PC-9 (cell line): Measurements from ENCODE around the gene CMKLR1. TPM values are rescaled to one million over a fixed set of nuclear protein-coding genes. Genes with fewer than 3 reads are reported as not detected.

Source experiments
- BruUV-seq: library from RNA; stranded (reverse); fragments of 400-500 nt; replicated peaks from 2 replicates; lab custom pipeline; 2021; lab: Mats Ljungman, UMichigan
- CTCF ChIA-PET: fragments of 300-600 bp; sonication (Branson Sonifier 250); formaldehyde crosslinking; loops from one replicate; lab custom pipeline; 2022; ENCODE audit warnings: antibody characterized with exemption; lab: Charles Lee
- POLR2A ChIA-PET: fragments of 300-600 bp; sonication (Branson Sonifier 250); formaldehyde crosslinking; loops from one replicate; lab custom pipeline; 2022; ENCODE audit warnings: antibody characterized with exemption; ENCODE audit not compliant: unreplicated experiment; lab: Charles Lee
- DNase-seq, 2 experiments: peaks; one replicate each; pipeline versions ENCODE4 v3.0.0 to v3.0.0-alpha.2; 2015 to 2022; ENCODE audit warnings: mixed read lengths in 1 of 2
- H2AFZ ChIP-seq: fragments of 200-600 bp; sonication (generic); 2 replicates; pipeline ENCODE4 v1.8.1; 2017; ENCODE audit warnings: antibody characterized with exemption
- H3F3A ChIP-seq: fragments of 200-600 bp; sonication (generic); 2 replicates; pipeline ENCODE4 v1.8.1; 2017; ENCODE audit warnings: antibody characterized with exemption, mild to moderate bottlenecking, low read depth; ENCODE audit not compliant: insufficient read depth
- H3K27ac ChIP-seq: fragments of 200-600 bp; sonication (generic); 2 replicates; pipeline ENCODE4 v1.6.1; 2016; ENCODE audit warnings: mixed run types
- H3K27me3 ChIP-seq: fragments of 200-600 bp; sonication (generic); 2 replicates; pipeline ENCODE4 v1.6.1; 2016; ENCODE audit warnings: low read depth, mixed run types; ENCODE audit not compliant: insufficient read depth
- H3K36me3 ChIP-seq: fragments of 200-600 bp; sonication (generic); 2 replicates; pipeline ENCODE4 v1.6.1; 2016; ENCODE audit warnings: low read depth, mixed run types
- H3K4me1 ChIP-seq: fragments of 200-600 bp; sonication (generic); replicated peaks from 2 replicates; pipeline ENCODE4 v1.6.1; 2016; ENCODE audit warnings: mixed run types; ENCODE audit not compliant: insufficient read depth
- H3K4me2 ChIP-seq: fragments of 200-600 bp; sonication (generic); 2 replicates; pipeline ENCODE4 v1.6.1; 2017; ENCODE audit warnings: mixed run types
- H3K4me3 ChIP-seq: fragments of 200-600 bp; sonication (generic); 2 replicates; pipeline ENCODE4 v1.6.1; 2016; ENCODE audit warnings: mixed run types
- H3K79me2 ChIP-seq: fragments of 200-600 bp; sonication (generic); 2 replicates; pipeline ENCODE4 v1.6.1; 2017; ENCODE audit warnings: low read depth, mixed run types
- H3K9me2 ChIP-seq: fragments of 200-600 bp; sonication (generic); 2 replicates; pipeline ENCODE4 v1.8.1; 2017; ENCODE audit warnings: mild to moderate bottlenecking; ENCODE audit not compliant: insufficient read depth
- H3K9me3 ChIP-seq: fragments of 200-600 bp; sonication (generic); 2 replicates; pipeline ENCODE4 v1.8.1; 2016; ENCODE audit warnings: low read depth; ENCODE audit not compliant: insufficient read depth
- H4K20me1 ChIP-seq: fragments of 200-600 bp; sonication (generic); 2 replicates; pipeline ENCODE4 v1.8.1; 2017; ENCODE audit not compliant: insufficient read depth
- CTCF ChIP-seq: fragments of 200-600 bp; sonication (generic); conservative IDR thresholded peaks from 2 replicates; pipeline ENCODE4 v1.6.1; 2017; ENCODE audit warnings: mixed run types, antibody characterized with exemption, mild to moderate bottlenecking, moderate library complexity
- EZH2 ChIP-seq: fragments of 200-600 bp; sonication (generic); IDR thresholded peaks from 2 replicates; pipeline ENCODE4 v1.8.0; 2017; ENCODE audit warnings: antibody characterized with exemption, low read depth
- intact Hi-C: fragments of 100-400 bp; cut with micrococcal nuclease; formaldehyde crosslinking; loops from one replicate; pipeline ENCODE4 v1.10.0; 2022; ENCODE audit not compliant: unreplicated experiment
- total RNA-seq: library from RNA; stranded (reverse); gene quantifications from 2 replicates; pipeline ENCODE4 v1.2.3, GENCODE V29; 2021

Gene CMKLR1
- total RNA-seq, 1 experiment from 2014 or later = not detected

GRCh38 chr12:108357834-108358579 lies 18.9 kb upstream of the CMKLR1 start:
- Histone ChIP-seq H2AFZ (no peak overlapping the region), H3K79me2 (no peaks in the 10 kb centered on the region), H3K27me3 (peaks cover 8% of the 10 kb centered on the region; the same call in 1 of the 2 replicates), H3F3A (no peaks in the 10 kb centered on the region), H3K9me2 (no peaks in the 10 kb centered on the region), H4K20me1 (no peaks in the 10 kb centered on the region), H3K27ac (no peak overlapping the region), H3K4me2 (no peak overlapping the region), H3K4me3 (no peak overlapping the region), H3K9me3 (no peaks in the 10 kb centered on the region), H3K36me3 (no peaks in the 10 kb centered on the region), H3K4me1 (no peaks in the 10 kb centered on the region)
- TF ChIP-seq CTCF (no peak), EZH2 (no peak)
- intact Hi-C loops = no loop called here
- ChIA-PET CTCF (no interaction called here), POLR2A (no interaction called here)
- no peak for DNase-seq
- no TSS peak for BruUV-seq

DNA sequence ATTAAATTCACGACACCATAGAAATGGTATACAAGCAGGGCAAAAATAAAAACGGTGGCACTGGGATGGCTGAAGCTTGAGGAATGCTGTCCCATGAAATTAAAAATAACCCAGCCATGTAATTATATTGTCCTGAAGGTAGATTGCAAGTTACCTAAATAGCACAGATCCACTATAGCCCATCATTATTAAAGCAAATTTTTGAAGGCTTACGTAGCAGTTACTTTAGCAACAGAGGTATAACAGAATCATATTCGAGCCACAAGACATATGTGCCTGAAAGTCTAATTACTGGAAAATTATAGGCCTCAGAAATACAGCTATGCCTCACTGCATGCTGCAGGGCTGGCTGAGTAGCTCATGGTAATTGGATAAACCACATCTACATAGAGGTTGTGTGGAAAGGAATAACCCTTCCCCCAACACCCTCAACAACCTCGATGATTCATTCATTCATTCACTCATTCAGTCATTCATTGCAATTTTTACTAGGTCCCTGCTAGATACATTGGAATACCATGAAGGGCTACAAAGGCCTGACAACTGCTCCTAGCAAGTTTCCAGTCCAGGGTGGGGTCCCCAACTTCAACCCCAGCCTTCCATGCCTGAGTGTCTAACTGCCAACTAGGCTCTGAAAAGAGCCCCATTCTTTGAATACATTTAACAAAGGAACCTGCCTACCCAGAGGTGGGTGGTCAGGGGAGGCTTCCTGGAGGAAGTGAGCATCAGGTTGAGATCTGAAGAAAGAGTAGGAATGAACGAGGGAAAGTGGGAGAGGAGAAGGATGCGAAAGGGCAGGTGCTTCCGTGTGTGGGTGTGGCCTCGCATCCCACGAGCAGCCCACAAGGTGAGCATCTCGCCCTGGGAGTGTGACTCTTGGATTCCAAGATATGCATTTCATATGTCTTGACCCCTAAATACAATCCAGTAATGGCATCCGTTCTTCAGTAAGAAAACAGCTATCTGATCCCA lies 18.0 kb upstream of the CMKLR1 start:
- H3K79me2 ChIP-seq = no peaks in the 10 kb centered on the region
- H3K9me3 ChIP-seq = no peaks in the 10 kb centered on the region
- BruUV-seq = no TSS peak
- CTCF ChIA-PET = no interaction called here
- TF ChIP-seq CTCF = no peak
- TF ChIP-seq EZH2 = no peak
- H3K27ac ChIP-seq = no peak overlapping the region
- no peak overlapping the region for H3K4me2 ChIP-seq
- no peak overlapping the region for H2AFZ ChIP-seq
- no peak for DNase-seq
- H3K4me3 ChIP-seq = no peak overlapping the region
- no peaks in the 10 kb centered on the region for H3K4me1 ChIP-seq
- H3K9me2 ChIP-seq = no peaks in the 10 kb centered on the region
- H3K27me3 ChIP-seq = peaks cover 8% of the 10 kb centered on the region; the same call in 1 of the 2 replicates
- H3F3A ChIP-seq = no peaks in the 10 kb centered on the region
- intact Hi-C loops = no loop called here
- POLR2A ChIA-PET = no interaction called here
- H3K36me3 ChIP-seq = no peaks in the 10 kb centered on the region
- H4K20me1 ChIP-seq = no peaks in the 10 kb centered on the region

DNA sequence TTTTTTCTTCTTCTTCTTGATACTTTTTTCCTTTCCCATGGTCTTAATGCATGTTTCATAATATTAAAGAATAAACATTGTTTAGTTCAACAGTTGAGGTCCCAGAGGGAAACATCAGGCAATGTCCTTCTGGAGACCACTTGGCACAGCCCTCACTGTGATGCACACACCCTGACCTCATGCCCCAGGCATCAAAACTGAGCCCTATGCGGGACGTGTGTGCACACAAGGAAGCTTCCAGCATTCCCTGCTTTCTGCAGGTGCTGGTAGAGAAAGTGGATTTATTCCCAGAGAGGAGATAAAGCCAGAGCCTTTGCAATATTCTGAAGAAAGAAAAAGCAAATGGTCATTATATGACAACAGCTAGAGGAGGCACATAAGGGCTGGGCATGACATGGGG lies 16.0 kb upstream of the CMKLR1 start:
- H3K27me3 ChIP-seq = peaks cover 8% of the 10 kb centered on the region; the same call in 1 of the 2 replicates
- no peaks in the 10 kb centered on the region for H3K36me3 ChIP-seq
- H3K4me1 ChIP-seq = no peaks in the 10 kb centered on the region
- ChIA-PET POLR2A (no interaction called here), CTCF (no interaction called here)
- intact Hi-C loops = no loop called here
- H3K4me2 ChIP-seq = no peak overlapping the region
- no peaks in the 10 kb centered on the region for H4K20me1 ChIP-seq
- no TSS peak for BruUV-seq
- TF ChIP-seq CTCF (no peak), EZH2 (no peak)
- H2AFZ ChIP-seq = no peak overlapping the region
- no peaks in the 10 kb centered on the region for H3F3A ChIP-seq
- H3K9me2 ChIP-seq = no peaks in the 10 kb centered on the region
- no peak for DNase-seq
- no peaks in the 10 kb centered on the region for H3K9me3 ChIP-seq
- no peaks in the 10 kb centered on the region for H3K79me2 ChIP-seq
- H3K4me3 ChIP-seq = no peak overlapping the region
- H3K27ac ChIP-seq = no peak overlapping the region
